Peyer's patch (tissue), 4 donors: Measurements from ENCODE around the gene DUS3L. TPM values are rescaled to one million over a fixed set of nuclear protein-coding genes. Genes with fewer than 3 reads are reported as not detected.

Experiments
- DNase-seq, 3 donors: peaks; one replicate each; pipeline ENCODE4 v3.0.0-alpha.2; 2017 to 2019
- H3K27ac ChIP-seq, 4 donors: fragments of 200-600 bp; sonication (generic); one replicate each; pipeline ENCODE4 v1.5.1; 2016 to 2019
- H3K27me3 ChIP-seq, 2 donors: fragments of 200-600 bp; sonication (generic); one replicate each; pipeline ENCODE4 v1.5.1; 2019
- H3K36me3 ChIP-seq, 3 donors: fragments of 200-600 bp; sonication (generic); one replicate each; pipeline ENCODE4 v1.5.1; 2016 to 2019
- H3K4me1 ChIP-seq, 4 donors: fragments of 200-600 bp; sonication (generic); one replicate each; pipeline ENCODE4 v1.5.1; 2016 to 2019
- H3K4me3 ChIP-seq, 4 donors: fragments of 200-600 bp; sonication (generic); 1 replicate in 3 of 4; 2 replicates in 1 of 4; pipeline ENCODE4 v1.5.1; 2016 to 2019; ENCODE audit warnings: mild to moderate bottlenecking in 1 of 4
- H3K9me3 ChIP-seq, 4 donors: fragments of 200-600 bp; sonication (generic); one replicate each; pipeline ENCODE4 v1.5.1; 2016 to 2019; ENCODE audit warnings: mild to moderate bottlenecking in 1 of 4
- POLR2A ChIP-seq, 2 donors: fragments of 450-650 bp; IDR thresholded peaks; one replicate each; pipeline ENCODE4 v1.5.1; 2017; ENCODE audit warnings: antibody characterized with exemption in 2 of 2, mild to moderate bottlenecking in 2 of 2, moderate library complexity in 2 of 2
- total RNA-seq, 4 donors: library from RNA; depleted of rRNA; stranded (reverse); fragments of >200 nt; gene quantifications; one replicate each; pipeline ENCODE4 v1.1.0, GENCODE V29; 2016
- TF ChIP-seq, protein P1 (sequence below), 6 experiments: fragments of 450-650 bp in 4 of 6; fragments of 200-600 bp in 2 of 6; sonication (generic) in 1 of 6; IDR thresholded peaks; one replicate each; pipeline ENCODE4 v1.5.1; 2017 to 2019; ENCODE audit warnings: antibody characterized with exemption in 6 of 6, mild to moderate bottlenecking in 3 of 6, moderate library complexity in 1 of 6

DUS3L gene
- total RNA-seq, 4 donors from 2014 or later = 31.5 to 91.6 (median 71.2) TPM

DNA sequence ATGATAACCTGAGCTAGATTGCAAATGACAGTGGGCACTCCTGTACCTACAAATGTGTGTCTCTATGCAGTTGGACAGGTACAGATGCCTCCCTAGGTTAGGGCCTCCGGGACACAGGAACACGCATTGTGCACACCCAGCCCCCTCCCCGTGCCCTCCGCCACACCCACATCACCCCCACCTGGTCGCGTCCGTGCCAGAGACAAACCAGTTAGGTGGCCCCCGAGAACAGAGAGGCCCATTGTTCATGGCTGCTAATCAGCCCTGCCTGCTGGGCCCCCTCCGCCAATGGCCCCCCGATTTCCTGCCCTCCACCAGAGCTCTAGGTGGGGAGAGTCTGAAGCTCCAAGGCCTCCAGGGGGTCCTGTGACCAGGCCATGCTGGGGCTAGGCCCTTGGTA is 27.6 kb upstream of the DUS3L start:
- Histone ChIP-seq H3K9me3 (no peaks in the 10 kb centered on the region), H3K27me3 (no peaks in the 10 kb centered on the region), H3K27ac (no peak overlapping the region), H3K4me3 (no peak overlapping the region), H3K36me3 (no peaks in the 10 kb centered on the region), H3K4me1 (peaks cover 0 to 7% (median 0%) of the 10 kb centered on the region in 4 donors)
- TF ChIP-seq, protein P1, sequence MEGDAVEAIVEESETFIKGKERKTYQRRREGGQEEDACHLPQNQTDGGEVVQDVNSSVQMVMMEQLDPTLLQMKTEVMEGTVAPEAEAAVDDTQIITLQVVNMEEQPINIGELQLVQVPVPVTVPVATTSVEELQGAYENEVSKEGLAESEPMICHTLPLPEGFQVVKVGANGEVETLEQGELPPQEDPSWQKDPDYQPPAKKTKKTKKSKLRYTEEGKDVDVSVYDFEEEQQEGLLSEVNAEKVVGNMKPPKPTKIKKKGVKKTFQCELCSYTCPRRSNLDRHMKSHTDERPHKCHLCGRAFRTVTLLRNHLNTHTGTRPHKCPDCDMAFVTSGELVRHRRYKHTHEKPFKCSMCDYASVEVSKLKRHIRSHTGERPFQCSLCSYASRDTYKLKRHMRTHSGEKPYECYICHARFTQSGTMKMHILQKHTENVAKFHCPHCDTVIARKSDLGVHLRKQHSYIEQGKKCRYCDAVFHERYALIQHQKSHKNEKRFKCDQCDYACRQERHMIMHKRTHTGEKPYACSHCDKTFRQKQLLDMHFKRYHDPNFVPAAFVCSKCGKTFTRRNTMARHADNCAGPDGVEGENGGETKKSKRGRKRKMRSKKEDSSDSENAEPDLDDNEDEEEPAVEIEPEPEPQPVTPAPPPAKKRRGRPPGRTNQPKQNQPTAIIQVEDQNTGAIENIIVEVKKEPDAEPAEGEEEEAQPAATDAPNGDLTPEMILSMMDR (IDR thresholded peaks at IDR 0.05) = no peak
- no peak for TF ChIP-seq POLR2A (IDR thresholded peaks at IDR 0.05)
- DNase-seq = no peak

DNA sequence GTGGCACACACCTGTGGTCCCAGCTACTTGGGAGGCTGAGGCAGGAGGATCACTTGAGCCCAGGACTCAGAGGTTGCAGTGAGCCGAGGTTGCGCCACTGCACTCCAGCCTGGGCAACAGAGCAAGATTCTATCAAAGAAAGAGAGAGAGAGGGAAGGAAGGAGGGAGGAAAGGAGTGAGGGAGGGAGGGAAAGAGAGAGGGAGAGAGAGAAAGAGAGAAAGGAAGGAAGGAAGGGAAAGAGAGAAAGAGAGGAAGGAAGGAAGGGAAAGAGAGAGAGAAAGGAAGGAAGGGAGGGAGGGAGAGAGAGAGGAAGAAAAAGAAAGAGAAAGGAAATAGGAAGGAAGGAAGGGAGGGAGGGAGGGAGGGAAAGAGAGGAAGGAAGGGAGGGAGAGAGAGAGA is 26.3 kb upstream of the DUS3L start:
- no peak overlapping the region for H3K4me3 ChIP-seq
- no peak overlapping the region for H3K27ac ChIP-seq
- no peak for DNase-seq
- H3K9me3 ChIP-seq = no peaks in the 10 kb centered on the region
- H3K27me3 ChIP-seq = no peaks in the 10 kb centered on the region
- TF ChIP-seq, protein P1 (IDR thresholded peaks at IDR 0.05) = no peak
- TF ChIP-seq POLR2A (IDR thresholded peaks at IDR 0.05) = no peak
- H3K36me3 ChIP-seq = no peaks in the 10 kb centered on the region
- peaks cover 0 to 7% (median 0%) of the 10 kb centered on the region in 4 donors for H3K4me1 ChIP-seq

DNA sequence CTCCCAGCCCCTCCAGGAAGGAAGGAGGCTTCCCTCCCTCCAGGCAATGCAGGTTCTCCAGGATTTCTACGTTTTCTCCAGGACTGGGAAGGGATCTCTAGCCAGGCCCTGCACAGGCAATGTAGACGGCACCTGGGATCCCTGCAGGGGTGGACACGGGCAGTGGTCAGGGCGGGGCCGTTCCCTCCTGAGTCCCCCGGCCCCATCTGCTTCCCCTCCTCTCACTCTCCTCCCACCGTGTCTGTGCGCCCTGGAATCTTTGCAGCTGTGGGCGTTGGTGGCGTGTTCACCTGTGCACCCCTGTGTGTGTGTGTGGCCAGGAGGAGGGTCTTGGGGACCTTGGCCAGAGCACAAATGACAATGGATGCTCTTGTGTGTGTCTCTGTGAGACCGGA is 23.9 kb upstream of the DUS3L start:
- no peak overlapping the region for H3K4me3 ChIP-seq
- H3K27me3 ChIP-seq = no peaks in the 10 kb centered on the region
- no peaks in the 10 kb centered on the region for H3K36me3 ChIP-seq
- H3K27ac ChIP-seq = no peak overlapping the region
- TF ChIP-seq POLR2A (IDR thresholded peaks at IDR 0.05) = no peak
- H3K9me3 ChIP-seq = no peaks in the 10 kb centered on the region
- peaks cover 0 to 7% (median 0%) of the 10 kb centered on the region in 4 donors for H3K4me1 ChIP-seq
- DNase-seq = no peak

DNA sequence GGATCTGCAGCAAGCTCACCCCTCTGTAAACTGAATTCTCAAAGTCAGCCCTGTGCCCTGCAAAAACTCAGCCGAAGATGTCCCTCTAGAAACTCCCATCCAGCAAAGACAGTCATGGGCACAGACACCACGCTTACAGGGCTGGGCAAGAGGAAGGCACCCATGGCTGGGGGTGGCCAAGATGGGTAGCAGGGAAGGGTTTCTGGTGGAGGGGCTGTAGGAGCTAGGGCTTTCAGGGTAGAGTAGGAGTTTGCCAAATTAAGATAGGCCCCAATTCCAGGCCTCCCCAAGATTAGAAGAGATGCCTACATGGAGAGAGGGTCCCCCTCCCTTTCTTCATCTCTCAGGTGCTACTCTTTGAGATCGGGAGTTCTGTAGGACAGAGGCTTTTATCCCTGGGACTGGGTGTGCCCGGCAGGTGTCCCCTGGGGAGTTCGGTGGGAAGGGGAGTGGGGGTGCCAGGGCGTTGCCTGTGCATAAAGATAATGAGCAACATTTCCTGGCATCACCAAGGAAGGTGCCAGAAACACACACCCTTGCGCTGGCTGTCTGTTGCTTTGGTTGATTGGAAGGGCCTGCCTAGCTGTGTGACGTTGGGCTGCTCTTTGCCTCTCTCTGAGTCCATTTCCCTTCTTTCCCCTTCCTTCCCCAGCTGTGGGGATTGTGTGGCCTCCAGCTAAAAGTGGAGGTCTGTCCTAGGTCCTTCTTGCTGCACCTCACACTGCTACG is 23.3 kb upstream of the DUS3L start:
- H3K9me3 ChIP-seq = no peaks in the 10 kb centered on the region
- H3K36me3 ChIP-seq = no peaks in the 10 kb centered on the region
- no peaks in the 10 kb centered on the region for H3K27me3 ChIP-seq
- no peak for DNase-seq
- TF ChIP-seq, protein P1 (IDR thresholded peaks at IDR 0.05) = no peak
- TF ChIP-seq POLR2A (IDR thresholded peaks at IDR 0.05) = no peak
- peaks cover 0 to 7% (median 0%) of the 10 kb centered on the region in 4 donors for H3K4me1 ChIP-seq
- no peak overlapping the region for H3K4me3 ChIP-seq
- no peak overlapping the region for H3K27ac ChIP-seq

DNA sequence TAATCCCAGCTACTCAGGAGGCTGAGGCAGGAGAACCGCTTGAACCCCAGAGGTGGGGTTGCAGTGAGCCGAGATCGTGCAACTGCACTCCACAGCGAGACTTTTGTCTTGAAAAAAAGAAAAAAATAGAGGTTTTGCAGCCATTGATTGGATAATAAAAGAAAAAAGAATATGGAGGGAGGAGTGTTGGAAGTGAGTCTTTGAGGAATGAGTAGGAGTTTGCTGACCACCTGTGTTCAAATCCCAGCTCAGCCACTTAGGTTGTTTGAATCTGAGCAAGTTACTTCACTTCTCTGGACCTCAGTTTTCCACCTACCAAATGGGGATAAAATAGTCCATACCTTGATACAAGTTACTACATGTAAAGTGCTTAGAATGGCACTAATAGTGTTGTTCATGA is 20.2 kb upstream of the DUS3L start:
- peaks cover 0 to 8% (median 0%) of the 10 kb centered on the region in 4 donors for H3K4me1 ChIP-seq
- H3K27me3 ChIP-seq = no peaks in the 10 kb centered on the region
- H3K36me3 ChIP-seq = no peaks in the 10 kb centered on the region
- TF ChIP-seq, protein P1 (IDR thresholded peaks at IDR 0.05) = no peak
- TF ChIP-seq POLR2A (IDR thresholded peaks at IDR 0.05) = no peak
- no peaks in the 10 kb centered on the region for H3K9me3 ChIP-seq
- H3K4me3 ChIP-seq = no peak overlapping the region
- DNase-seq = no peak
- H3K27ac ChIP-seq = no peak overlapping the region

DNA sequence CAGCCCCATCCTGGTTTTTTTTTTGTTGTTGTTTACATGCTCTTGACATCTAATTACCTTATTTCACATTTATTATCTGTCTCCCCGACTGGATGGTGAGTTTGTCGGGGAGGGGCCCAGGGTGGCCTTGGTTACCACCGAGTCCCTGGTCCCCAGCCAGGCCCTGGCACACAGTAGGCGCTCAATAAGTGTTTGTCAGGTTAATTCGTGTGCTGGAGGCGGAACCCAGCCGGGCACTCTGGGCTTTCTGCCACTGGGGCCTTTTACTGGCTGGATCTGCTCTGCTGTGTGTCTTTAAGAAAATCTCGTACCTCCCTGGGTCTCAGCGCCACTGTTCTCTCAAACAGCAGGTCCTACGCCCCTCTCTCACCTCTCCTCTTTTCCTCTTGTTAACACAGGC is 18.5 kb upstream of the DUS3L start:
- Histone ChIP-seq H3K4me3 (no peak overlapping the region), H3K4me1 (peaks cover 0 to 14% (median 2%) of the 10 kb centered on the region in 4 donors), H3K36me3 (no peaks in the 10 kb centered on the region), H3K27ac (no peak overlapping the region), H3K27me3 (no peaks in the 10 kb centered on the region), H3K9me3 (no peaks in the 10 kb centered on the region)
- DNase-seq = no peak
- no peak for TF ChIP-seq POLR2A (IDR thresholded peaks at IDR 0.05)
- TF ChIP-seq, protein P1 (IDR thresholded peaks at IDR 0.05) = no peak
